Astrocyte of the spinal cord (primary cell): ENCODE data around the gene XRN1.

ENCODE experiments used
- DNase-seq: peaks from one replicate; pipeline ENCODE4 v3.0.0; 2011; ENCODE audit warnings: low read depth, low spot score
- H3K4me3 ChIP-seq: 2 replicates; pipeline ENCODE4 v1.5.1; 2011; ENCODE audit warnings: low read depth, mild to moderate bottlenecking, low read length, moderate library complexity
- in situ Hi-C: cut with HindIII; loops from 2 replicates; pipeline ENCODE4 v1.10.0; 2017; ENCODE audit warnings: low sequenced_read_pairs
- TF ChIP-seq, protein P1 (sequence below): IDR thresholded peaks from 2 replicates; pipeline ENCODE4 v1.5.1; 2012; ENCODE audit warnings: low read depth, mild to moderate bottlenecking, low read length, inconsistent platforms

XRN1 gene

DNA sequence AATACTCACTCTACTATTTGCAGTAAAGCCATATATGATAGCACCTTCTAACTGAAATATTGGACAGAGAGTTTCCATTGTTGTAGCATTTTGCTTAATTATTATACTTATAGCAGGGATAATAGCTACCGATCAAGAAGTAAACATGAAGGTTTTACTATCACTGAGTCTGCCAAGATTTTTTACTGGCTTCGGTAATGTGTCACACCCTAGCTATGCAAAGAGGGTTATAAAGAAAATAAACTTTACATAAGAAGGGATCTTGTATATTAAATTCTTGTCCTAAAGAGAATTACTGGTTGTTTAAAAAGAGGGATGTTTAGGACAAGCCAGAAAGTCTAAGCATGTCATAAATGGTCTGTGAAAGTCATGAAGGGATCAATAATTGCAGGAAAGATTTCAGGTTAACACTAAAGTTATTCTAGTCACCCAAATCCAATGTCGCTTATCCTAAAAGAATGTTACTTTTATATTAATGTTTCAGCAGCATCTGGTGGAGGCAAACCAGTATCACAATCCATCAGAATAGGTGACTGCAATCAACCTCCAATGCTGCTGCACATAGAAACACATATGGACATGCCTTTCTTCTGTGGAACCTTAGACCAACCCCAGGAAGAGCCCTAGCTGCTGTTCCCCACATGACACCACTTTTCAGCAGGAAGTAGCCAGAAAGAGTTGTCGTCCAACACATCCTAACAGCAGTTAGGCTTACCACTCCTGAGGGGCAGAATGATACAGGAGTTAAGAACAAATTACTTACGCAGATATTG lies 159.8 kb downstream of the XRN1 start:
- TF ChIP-seq, protein P1, sequence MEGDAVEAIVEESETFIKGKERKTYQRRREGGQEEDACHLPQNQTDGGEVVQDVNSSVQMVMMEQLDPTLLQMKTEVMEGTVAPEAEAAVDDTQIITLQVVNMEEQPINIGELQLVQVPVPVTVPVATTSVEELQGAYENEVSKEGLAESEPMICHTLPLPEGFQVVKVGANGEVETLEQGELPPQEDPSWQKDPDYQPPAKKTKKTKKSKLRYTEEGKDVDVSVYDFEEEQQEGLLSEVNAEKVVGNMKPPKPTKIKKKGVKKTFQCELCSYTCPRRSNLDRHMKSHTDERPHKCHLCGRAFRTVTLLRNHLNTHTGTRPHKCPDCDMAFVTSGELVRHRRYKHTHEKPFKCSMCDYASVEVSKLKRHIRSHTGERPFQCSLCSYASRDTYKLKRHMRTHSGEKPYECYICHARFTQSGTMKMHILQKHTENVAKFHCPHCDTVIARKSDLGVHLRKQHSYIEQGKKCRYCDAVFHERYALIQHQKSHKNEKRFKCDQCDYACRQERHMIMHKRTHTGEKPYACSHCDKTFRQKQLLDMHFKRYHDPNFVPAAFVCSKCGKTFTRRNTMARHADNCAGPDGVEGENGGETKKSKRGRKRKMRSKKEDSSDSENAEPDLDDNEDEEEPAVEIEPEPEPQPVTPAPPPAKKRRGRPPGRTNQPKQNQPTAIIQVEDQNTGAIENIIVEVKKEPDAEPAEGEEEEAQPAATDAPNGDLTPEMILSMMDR = no peak
- no peak overlapping the region for H3K4me3 ChIP-seq
- DNase-seq = no peak
- in situ Hi-C loops = no loop called here

DNA sequence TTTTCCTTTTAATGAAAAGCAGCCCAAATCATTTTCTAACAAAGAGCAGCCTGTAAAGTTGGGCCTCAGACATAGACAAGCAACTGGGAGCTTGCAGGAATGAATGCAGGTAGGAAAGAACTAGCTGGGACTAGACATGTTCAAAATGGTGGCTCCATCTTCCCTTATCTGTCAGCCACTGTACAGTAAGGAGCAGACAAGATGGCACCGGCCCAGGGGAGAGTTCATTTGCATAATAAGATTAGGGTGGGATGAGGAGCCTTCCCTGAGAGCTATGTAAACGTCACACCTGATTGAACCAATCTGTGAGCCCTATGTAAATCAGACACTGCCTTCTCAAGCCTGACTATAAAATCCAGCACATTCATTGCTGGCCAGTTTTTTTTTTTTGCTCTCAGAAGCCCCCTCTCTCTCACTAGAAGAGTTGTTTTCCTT lies 162.7 kb downstream of the XRN1 start:
- in situ Hi-C loops = no loop called here

DNA sequence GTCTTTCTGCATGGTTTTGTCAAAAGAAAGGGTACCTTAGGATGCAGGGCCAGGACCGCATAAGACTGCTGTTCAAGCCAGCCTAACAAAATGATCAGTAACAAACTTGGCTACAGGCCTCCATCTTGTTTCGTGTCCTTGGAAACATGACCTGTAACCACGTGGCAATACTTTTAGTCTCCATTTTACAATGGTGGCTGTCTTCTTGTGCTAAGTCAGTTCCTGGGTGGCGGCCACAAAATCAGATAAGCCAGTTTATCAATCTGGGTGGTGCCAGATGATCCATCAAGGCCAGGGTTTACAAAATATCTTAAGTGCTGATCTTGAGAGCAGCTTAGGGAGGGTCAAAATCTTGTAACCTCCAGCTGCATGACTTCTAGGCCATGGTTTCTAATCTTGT lies 165.3 kb downstream of the XRN1 start:
- H3K4me3 ChIP-seq = no peak overlapping the region
- in situ Hi-C loops = no loop called here
- no peak for DNase-seq
- TF ChIP-seq, protein P1 = no peak

More for the DNA sequence above, 162.7 kb downstream of the XRN1 start:
- H3K4me3 ChIP-seq = no peak overlapping the region
- TF ChIP-seq, protein P1 = no peak
- DNase-seq = no peak

DNA sequence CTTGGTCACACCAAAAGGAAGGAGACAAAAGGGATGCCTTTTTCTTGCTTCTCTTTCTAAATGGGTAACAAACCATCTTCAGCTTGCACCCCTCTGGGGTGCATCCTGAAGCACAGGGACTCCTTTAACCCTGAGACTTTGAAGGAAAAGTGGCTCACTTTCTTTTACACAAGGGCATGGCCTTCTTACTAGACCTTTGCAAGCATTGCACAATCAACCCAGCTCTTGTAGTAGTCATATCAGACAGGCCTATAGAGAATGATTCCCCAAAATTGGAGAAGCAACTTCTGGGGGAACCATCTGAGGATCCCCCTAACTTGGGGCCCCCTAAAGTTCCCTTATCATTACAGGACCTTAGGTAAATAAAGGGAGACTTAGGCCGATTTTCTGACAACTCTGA lies 166.4 kb downstream of the XRN1 start:
- in situ Hi-C loops = no loop called here
- TF ChIP-seq, protein P1 = no peak
- H3K4me3 ChIP-seq = no peak overlapping the region
- no peak for DNase-seq

DNA sequence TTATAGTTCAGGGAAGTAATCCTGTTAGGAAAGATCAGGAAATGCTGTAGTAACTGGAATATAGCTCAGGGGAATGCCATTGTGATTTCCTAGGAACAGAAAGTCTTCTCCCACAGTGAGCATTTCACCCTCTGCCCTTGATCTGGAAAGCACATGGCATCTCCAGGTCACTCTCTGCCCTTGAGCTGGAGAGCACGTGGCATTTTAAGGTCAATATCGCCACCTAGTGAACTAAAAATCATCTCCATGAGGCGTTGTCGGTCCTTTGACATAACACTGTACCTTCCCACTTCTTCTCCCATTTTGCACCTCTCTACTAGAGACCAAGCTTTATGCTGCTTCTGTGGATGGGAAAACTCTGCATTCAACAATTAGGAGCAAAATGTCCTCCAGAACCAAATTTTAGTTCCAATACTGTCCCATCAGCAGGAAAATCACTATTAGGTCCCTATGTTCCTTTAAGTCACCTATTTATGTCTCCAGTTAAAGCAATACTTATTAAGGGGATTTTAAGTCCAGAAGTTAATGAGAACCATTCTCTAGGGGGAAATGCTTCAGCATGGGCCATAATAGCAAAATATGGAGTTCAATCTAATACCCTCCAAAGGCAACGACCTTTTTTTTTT lies 167.8 kb downstream of the XRN1 start:
- TF ChIP-seq, protein P1 = peak; percentile 57
- no peak overlapping the region for H3K4me3 ChIP-seq
- in situ Hi-C loops = no loop called here
- peak; percentile 74 for DNase-seq

DNA sequence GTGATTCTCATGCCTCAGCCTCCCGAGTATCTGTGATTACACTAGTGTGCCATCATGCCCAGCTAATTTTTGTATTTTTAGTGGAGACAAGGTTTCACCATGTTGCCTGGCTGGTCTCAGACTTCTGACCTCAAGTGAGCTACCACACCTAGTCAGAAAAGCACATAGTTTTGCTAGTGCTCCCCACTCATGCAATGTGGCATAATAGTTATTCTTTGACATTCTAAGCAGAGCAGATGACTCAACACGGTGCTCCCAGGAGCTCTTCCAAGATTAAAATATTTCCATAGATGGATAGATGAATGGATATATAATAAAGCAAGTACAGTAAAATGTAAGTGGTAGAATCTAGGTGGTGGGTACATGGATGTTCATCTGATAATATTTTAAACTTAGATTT lies 169.4 kb downstream of the XRN1 start:
- TF ChIP-seq, protein P1 = no peak
- DNase-seq = peak; percentile 6
- in situ Hi-C loops = no loop called here
- H3K4me3 ChIP-seq = no peak overlapping the region
